NCI-H1436 treated with DMSO at 0.1 percent for 48 hours (cell line): ENCODE measurements around the gene TTC39A.

Source experiments
- DNase-seq: peaks from one replicate; lab custom pipeline; 2025; lab: John Stamatoyannopoulos, UW

The TTC39A gene

GRCh38 chr1:51297401-51298321 is 32.7 kb downstream of the TTC39A start:
- DNase-seq: no peak

DNA sequence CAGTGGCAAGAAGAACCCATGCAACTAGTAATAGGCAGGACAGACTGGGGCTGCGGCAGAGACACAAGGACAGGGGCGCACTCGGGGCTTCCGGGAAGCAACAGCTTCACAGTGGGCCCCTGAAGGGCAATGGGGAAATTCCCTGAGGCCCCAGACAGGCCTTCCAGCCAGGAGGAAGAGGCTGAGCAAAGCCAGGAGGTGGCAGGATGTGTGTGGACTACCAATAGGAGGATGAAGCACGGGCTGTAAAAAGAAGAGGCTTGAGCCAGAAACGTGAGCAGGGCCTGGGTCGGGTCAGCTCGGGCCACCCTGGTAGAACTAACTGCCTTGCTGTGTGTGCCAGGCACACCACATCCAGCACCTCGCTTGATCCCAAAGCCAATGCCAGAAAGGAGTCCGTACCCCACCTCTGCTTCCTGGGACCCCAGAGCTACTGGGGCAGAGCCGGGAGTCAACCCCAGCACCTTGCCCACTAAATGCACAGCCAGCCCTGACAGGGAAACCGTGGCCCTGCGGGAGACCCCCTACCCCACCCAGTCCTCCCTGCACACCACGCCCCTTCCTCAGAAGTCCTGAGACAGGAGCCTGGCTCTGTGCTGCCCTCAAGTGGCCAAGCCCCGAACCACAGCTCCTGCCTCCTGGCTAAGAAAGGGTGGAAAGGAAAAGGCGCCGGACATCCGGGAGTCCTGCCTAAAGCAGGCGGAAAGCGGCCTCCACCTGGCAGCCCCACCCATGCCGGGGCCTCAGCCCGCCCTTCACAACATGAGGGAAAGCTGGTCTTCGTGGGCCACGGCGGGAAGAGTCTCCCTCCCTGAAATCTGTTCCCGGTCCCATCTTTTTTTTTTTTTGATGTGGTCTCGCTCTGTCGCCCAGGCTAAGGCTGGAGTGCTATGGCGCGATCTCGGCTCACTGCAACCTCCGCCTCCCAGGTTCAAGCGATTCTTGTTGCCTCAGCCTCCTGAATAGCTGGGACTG is 33.7 kb downstream of the TTC39A start:
- DNase-seq: peak; percentile 2

DNA sequence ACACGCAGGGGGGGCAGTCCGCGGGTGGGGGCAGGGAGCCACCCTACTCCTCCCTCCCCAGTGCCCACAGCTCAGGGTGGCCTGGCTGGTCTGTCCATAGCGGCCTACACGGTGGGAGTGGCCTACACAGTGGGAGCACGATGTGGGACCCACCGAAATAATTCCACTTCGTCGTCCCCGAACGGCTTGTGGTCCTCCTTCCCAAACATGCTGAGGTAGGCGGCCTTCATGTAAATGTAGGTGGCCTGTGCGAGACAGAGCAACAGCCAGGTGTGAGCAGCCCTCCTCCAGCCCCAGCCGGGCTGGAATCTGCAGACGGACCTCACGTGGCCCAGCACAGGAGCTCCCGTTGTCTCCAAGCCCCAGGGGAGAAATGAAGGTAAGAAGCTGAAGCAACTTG is 34.4 kb downstream of the TTC39A start:
- no peak for DNase-seq

GRCh38 chr1:51294566-51295184 is 35.7 kb downstream of the TTC39A start:
- no peak for DNase-seq

DNA sequence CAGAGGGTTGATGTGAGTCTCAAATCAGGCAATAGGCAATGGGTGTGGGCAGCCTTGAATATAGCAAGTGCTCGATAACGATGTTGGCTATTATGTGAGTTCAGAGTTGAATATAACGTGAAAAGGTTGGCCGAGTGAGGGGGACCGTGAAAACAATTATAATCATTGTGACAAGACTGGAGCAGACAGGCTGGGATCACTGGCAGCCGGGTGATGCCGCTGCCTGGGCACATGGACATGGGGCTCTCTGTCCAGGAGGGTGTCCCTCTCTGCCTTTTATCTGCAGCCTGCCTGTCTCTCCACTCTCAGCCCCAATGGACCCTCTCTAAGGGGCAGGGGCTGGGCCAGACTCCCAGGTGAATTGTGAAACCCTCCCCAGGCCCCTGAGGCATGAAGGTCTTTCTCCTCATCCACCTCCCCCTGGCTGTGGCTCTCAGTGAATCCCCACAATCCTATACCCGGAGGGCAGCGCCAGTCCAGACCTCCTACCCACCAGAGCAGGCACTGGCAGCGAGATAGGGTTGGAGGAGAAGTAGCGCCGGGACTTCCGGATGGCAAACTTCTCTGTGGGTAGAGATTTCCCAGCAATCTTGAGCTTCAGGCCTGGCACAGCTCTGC is 36.4 kb downstream of the TTC39A start:
- no peak for DNase-seq

DNA sequence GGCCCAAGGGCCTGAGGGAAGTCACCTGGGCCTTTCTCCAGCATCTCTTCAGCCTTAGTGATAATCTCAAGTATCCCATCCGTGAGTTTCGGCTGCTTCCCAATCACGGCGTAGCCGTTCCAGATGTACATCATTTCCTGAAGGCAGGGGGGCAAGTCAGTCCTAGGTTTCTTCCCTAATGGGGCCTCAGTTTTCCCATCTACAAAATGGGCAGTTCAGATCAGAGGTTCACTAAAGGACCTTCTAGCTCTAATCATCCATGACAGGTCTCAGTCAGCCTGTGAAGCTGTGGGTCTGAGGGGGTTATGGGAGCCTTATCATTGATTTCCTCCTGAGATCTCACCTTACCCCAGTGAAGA is 39.9 kb downstream of the TTC39A start:
- DNase-seq: no peak

- no peak for DNase-seq
Observed at GRCh38 chr1:51289676-51290488, 40.5 kb downstream of the TTC39A start.

DNA sequence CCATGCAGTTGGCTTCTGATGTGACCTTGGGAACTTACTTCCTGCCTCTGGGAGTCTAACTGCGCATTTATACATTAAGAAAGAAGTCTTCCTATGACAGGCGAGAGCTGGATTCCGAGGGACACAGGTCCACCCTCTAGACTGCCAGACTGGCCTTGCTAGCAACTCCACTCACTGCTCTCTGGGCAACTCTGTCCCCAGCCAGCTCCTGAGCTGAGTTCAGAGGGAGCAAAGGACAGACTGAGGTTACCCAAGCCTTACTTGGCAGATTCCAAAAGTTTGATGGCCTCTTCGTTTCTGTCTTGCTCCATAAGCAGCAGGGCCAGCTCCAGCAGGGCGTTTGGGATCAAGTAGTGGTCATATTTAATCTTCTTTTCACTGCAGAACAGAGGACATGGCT is 41.8 kb downstream of the TTC39A start:
- DNase-seq: no peak

DNA sequence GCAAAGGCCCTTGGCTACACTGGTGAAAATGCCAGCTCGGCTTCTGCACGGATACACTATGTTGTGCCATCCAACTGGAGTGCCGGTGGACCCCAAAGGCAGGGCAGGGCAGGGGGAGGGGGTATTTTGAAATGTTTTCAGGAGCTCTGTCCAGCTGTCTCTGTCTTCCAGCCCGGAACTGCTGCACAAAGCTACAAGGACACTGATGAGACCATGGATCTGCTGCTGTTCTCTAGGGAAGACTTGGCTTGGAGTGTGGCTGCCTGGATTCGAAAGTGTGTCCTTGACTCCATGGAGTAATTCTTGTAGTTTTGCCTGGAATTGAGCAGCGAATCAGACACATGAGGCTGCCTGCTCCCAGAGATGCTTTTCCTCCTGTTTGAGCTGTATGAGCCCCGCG is 42.4 kb downstream of the TTC39A start:
- DNase-seq: no peak

DNA sequence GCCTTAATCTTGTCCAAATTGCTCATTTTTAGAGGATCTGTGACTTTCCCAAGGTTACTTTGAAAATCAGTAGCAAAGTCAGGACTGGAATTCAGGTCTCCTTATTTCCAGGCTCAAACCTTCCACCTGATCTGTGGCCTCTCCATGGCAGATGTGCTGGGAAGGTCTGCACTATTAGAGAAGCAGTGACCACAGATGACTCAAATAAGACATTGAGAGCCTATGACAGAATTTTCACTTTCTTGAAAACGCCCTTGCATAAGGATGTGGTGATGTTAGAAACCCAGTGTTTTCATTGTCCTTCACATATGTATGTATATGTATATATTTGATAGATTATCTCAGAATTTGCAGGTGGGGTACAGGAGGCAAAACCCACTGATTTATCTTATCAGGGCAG is 45.3 kb downstream of the TTC39A start:
- no peak for DNase-seq

DNA sequence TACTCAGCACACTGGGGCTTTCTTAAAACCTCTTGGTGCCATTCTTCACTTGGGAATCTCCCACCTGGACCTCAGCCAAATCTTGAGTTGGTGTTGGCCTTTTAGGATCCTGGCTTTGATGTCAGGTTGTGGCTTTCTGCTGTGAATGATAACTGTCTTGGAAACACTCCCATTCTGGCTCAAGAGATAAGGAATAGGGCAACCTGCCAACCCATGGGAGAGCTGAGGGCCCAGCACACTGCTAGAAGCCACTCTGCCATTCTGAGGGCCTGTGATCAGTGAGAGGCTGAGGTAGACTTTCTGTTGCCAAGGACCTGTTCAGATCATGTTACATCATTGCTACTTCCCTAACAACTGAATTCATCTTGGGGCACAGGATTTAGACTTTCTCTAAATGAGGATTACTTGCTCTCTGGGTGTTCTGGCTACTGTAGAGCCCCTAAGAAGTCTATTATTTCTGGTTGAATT is 45.8 kb downstream of the TTC39A start:
- DNase-seq: no peak

- DNase-seq: no peak
Observed at GRCh38 chr1:51283979-51284378, 46.4 kb downstream of the TTC39A start.

GRCh38 chr1:51282605-51283004 is 47.8 kb downstream of the TTC39A start:
- no peak for DNase-seq

DNA sequence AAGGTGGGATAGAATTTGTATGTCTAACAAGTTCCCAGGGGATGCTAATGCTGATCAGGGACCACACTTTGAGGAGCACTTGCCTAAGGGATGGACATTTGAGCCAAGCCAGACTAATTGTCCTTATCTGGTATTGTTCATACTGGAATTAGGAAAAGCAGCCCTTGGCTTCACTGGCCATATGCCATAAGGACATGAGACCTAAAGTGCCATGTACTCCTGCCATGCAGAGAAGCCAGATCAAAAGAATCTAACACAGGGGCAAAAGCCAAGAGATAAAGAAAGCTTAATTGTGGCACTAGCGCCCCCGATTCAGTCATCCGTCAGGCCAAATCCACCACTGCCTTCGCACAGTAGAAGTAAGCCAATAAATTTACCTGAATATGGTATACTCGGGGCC is 48.6 kb downstream of the TTC39A start:
- DNase-seq: no peak

DNA sequence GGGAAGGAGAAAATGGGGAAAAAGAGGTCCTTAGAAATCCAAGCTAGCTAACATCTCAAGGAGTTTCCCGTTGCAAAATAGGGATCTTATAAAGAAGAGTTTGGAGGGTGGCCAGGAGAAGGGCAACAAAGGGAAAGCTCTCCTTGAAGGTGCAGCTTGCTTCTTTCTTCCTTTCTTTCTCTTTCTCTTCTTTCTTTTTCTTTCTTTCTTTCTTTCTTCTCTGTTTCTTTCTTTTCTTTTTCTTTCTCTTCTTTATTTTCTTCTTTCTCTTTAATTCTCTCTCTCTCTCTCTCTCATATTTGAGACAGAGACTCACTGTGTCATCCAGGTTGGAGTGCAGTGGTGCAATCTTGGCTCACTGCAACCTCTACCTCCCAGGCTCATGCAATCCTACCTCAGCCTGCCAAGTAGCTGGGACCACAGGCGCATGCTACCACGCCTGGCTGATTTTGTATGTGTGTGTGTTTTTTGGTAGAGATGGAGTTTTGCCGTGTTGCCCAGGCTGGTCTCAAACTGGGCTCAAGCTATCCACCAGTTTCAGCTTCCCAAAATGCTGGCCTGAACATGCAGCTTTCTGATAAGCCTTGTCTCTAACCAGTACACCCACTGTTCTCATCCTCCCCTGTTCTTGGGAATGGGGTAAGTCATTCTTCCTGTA is 49.9 kb downstream of the TTC39A start:
- no peak for DNase-seq

- no peak for DNase-seq
Observed at GRCh38 chr1:51276286-51276685, 54.1 kb downstream of the TTC39A start.

GRCh38 chr1:51274676-51275075 is 55.7 kb downstream of the TTC39A start:
- DNase-seq: no peak

DNA sequence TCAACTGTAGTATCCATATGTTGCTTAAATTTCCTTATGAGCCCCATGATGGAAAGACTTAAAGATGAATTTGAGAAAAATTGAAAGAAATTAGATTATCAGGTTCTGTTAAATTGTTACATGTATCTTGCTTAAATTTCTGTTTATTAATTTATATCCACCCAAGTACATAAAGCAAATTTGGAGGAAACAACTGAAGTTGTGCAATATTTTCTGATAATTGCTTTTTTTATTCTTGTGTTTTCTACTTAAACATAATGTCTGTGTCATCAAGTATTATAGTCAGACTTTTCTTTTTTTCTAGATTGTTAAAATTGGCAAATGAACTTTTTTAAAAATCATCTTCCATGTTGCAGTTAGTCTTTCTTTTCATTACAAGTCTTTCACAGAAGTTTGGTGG is 57.4 kb downstream of the TTC39A start:
- no peak for DNase-seq

GRCh38 chr1:51270751-51271150 is 59.6 kb downstream of the TTC39A start:
- no peak for DNase-seq

DNA sequence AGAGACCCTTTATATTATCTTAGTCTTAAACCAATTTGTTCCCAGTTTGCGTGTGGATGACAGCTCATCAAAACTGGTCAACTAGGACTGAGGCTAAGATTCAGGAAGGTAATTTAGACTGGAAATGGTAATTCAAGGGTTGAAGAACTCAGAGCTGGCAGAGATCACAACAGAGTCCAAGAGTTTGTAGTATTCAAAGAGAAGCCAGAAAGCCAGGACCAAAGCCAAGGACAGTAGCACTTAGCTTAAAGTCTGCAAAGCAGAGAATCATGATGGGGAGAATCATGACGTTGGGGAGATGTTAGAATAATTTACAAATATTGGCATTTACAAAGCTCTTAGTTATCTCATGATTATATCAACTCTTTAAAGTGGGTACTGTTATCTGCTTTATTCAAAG is 61.7 kb downstream of the TTC39A start:
- DNase-seq: no peak

- DNase-seq: no peak
Observed at GRCh38 chr1:51266791-51267190, 63.6 kb downstream of the TTC39A start.
